HepG2 (cell line): ENCODE measurements around the gene CDK10. TPM values are rescaled to one million over a fixed set of nuclear protein-coding genes. Genes with fewer than 3 reads are reported as not detected.
A peak's percentile ranks its signal among the peaks of the same experiment; 100 is the strongest.

Experiments used
- ELF1 ChIP-seq: sonication (generic); formaldehyde crosslinking; IDR thresholded peaks from 2 replicates; pipeline ENCODE4 v1.4.0; 2020; ENCODE audit warnings: missing genetic modification reagents
- GTF2F1 ChIP-seq: fragments of 150-350 bp; IDR thresholded peaks from 2 replicates; pipeline ENCODE4 v1.6.1; 2014; ENCODE audit warnings: low read length
- KDM2A ChIP-seq: sonication (generic); formaldehyde crosslinking; IDR thresholded peaks from 2 replicates; pipeline ENCODE4 v1.4.0; 2020; ENCODE audit warnings: low read depth, missing genetic modification reagents, borderline replicate concordance
- TBL1XR1 ChIP-seq: fragments of 150-350 bp; IDR thresholded peaks from 2 replicates; pipeline ENCODE4 v1.6.1; 2014; ENCODE audit warnings: borderline replicate concordance, low read length; ENCODE audit not compliant: partially characterized antibody
- ZBTB20 ChIP-seq: sonication (generic); formaldehyde crosslinking; IDR thresholded peaks from 2 replicates; pipeline ENCODE4 v1.8.1; 2023; ENCODE audit warnings: missing genetic modification reagents, low read depth, mild to moderate bottlenecking, borderline replicate concordance
- ZNF329 ChIP-seq: sonication (generic); formaldehyde crosslinking; IDR thresholded peaks from 2 replicates; pipeline ENCODE4 v1.9.0; 2021; ENCODE audit warnings: low read depth, mild to moderate bottlenecking, missing genetic modification reagents
- ZNF780A ChIP-seq: sonication (generic); formaldehyde crosslinking; IDR thresholded peaks from 2 replicates; pipeline ENCODE4 v1.8.0; 2022; ENCODE audit warnings: mild to moderate bottlenecking, missing genetic modification reagents, moderate library complexity
- polyA plus RNA-seq, 8 experiments: library from polyadenylated mRNA; depleted of rRNA in 3 of 8; stranded (reverse) in 7 of 8; unstranded in 1 of 8; fragments of >200 nt; fragmentation: Illumina TruSeq in 4 of 8; extraction: Trizol in 4 of 8; gene quantifications; 2 replicates each; pipeline versions ENCODE4 v1.2.1 to v1.2.3, GENCODE V29; 2011 to 2016; ENCODE audit warnings: low read depth in 4 of 8, missing spikeins in 1 of 8, mixed read lengths in 1 of 8; ENCODE audit not compliant: insufficient read depth in 1 of 8
- total RNA-seq, 5 experiments: library from RNA; depleted of rRNA; stranded (reverse); fragments of >200 nt; fragmentation: Illumina TruSeq; extraction: Trizol; gene quantifications; 2 replicates each; pipeline ENCODE4 v1.2.3, GENCODE V29; 2016; ENCODE audit warnings: low read depth in 1 of 5
- TF ChIP-seq, protein P1 (sequence below): sonication (generic); formaldehyde crosslinking; IDR thresholded peaks from 2 replicates; pipeline ENCODE4 v1.4.0; 2020; ENCODE audit warnings: mild to moderate bottlenecking, missing genetic modification reagents
- TF ChIP-seq, protein P2 (sequence below): sonication (generic); formaldehyde crosslinking; IDR thresholded peaks from 2 replicates; pipeline ENCODE4 v1.4.0; 2020; ENCODE audit warnings: missing genetic modification reagents

The CDK10 gene
- total and polyA plus RNA-seq, 2 of the 13 experiments (the other 11 are each of a cell fraction or from before 2014, with no cell fraction given) = 2.5 to 3.9 TPM

DNA sequence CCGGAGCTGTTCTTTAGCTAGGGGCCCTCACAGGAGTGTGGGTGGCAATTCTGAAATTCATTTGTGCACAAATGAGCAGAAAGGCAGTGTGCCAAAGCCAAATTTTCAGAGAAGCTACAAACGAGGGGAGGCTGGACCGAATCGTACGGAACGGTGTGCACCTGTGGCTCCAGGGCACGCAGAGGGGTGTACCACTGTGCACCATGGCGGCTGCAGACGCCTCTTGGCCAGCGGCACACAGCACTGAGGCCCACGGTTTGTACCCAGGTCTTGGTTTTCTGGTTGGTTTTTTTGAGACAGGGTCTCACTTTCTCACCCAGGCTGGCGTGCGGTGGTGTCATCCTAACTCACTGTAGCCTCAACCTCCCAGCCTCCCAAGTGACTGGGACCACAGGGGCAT lies 43.9 kb upstream of the CDK10 start (continued):
- TF ChIP-seq, protein P1, sequence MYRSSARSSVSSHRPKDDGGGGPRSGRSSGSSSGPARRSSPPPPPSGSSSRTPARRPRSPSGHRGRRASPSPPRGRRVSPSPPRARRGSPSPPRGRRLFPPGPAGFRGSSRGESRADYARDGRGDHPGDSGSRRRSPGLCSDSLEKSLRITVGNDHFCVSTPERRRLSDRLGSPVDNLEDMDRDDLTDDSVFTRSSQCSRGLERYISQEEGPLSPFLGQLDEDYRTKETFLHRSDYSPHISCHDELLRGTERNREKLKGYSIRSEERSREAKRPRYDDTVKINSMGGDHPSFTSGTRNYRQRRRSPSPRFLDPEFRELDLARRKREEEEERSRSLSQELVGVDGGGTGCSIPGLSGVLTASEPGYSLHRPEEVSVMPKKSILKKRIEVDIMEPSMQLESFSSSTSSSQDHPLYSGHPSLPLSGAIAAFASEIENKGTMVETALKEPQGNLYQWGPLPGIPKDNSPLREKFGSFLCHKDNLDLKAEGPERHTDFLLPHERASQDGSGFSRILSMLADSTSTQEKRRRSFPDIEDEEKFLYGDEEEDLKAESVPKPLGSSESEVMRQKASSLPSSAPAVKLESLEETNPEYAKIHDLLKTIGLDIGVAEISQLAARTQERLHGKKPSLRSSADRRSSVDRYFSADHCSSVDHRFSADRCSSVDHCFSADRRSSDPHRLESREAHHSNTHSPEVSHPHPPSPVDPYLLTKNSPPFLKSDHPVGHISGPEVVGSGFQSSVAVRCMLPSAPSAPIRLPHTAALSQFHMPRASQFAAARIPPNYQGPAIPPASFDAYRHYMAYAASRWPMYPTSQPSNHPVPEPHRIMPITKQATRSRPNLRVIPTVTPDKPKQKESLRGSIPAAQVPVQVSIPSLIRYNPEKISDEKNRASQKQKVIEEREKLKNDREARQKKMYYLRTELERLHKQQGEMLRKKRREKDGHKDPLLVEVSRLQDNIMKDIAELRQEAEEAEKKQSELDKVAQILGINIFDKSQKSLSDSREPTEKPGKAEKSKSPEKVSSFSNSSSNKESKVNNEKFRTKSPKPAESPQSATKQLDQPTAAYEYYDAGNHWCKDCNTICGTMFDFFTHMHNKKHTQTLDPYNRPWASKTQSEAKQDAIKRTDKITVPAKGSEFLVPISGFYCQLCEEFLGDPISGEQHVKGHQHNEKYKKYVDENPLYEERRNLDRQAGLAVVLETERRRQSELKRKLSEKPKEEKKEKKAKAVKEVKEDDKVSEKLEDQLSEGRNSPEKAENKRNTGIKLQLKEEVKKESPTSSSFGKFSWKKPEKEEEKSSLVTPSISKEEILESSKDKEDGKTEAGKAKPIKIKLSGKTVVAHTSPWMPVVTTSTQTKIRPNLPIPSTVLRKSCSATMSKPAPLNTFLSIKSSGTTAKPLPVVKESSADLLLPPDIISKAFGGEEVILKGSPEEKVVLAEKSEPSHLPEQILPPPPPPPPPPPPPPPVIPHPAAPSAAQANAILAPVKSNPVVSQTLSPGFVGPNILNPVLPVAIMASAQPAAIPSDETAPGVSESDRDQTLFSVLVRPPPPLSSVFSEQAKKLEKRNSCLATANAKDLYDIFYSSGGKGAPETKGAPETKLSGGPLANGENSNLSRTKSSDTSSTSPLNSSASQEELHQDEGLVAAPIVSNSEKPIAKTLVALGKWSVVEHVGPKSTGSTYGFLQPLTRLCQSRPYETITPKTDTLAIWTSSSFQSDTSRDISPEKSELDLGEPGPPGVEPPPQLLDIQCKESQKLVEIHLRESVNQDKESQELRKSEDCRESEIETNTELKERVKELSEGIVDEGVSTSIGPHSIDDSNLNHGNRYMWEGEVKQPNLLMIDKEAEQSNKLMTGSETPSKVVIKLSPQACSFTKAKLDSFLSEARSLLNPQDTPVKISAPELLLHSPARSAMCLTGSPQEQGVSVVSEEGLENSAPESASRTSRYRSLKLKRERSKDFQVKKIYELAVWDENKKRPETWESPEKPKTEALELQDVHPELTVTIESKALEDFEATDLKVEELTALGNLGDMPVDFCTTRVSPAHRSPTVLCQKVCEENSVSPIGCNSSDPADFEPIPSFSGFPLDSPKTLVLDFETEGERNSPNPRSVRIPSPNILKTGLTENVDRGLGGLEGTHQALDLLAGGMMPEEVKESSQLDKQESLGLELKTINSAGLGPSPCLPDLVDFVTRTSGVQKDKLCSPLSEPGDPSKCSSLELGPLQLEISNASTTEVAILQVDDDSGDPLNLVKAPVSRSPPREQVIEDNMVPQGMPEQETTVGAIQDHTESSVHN (CRISPR knock-in tag) = no peak
- TF ChIP-seq KDM2A (peak; percentile 50; the same call in 1 of the 2 replicates), GTF2F1 (no peak), TBL1XR1 (no peak), ELF1 (CRISPR knock-in tag) (no peak), ZNF329 (no peak), ZNF780A (no peak), ZBTB20 (CRISPR knock-in tag) (no peak)
- TF ChIP-seq, protein P2, sequence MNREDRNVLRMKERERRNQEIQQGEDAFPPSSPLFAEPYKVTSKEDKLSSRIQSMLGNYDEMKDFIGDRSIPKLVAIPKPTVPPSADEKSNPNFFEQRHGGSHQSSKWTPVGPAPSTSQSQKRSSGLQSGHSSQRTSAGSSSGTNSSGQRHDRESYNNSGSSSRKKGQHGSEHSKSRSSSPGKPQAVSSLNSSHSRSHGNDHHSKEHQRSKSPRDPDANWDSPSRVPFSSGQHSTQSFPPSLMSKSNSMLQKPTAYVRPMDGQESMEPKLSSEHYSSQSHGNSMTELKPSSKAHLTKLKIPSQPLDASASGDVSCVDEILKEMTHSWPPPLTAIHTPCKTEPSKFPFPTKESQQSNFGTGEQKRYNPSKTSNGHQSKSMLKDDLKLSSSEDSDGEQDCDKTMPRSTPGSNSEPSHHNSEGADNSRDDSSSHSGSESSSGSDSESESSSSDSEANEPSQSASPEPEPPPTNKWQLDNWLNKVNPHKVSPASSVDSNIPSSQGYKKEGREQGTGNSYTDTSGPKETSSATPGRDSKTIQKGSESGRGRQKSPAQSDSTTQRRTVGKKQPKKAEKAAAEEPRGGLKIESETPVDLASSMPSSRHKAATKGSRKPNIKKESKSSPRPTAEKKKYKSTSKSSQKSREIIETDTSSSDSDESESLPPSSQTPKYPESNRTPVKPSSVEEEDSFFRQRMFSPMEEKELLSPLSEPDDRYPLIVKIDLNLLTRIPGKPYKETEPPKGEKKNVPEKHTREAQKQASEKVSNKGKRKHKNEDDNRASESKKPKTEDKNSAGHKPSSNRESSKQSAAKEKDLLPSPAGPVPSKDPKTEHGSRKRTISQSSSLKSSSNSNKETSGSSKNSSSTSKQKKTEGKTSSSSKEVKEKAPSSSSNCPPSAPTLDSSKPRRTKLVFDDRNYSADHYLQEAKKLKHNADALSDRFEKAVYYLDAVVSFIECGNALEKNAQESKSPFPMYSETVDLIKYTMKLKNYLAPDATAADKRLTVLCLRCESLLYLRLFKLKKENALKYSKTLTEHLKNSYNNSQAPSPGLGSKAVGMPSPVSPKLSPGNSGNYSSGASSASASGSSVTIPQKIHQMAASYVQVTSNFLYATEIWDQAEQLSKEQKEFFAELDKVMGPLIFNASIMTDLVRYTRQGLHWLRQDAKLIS = no peak
